Loucy (cell line): Measurements from ENCODE around the gene ACTR5.

ENCODE experiments used
- H2AFZ ChIP-seq: fragments of 200-600 bp; sonication (generic); 2 replicates; pipeline ENCODE4 v1.6.0; 2016; ENCODE audit warnings: antibody characterized with exemption, mild to moderate bottlenecking, low read length, moderate library complexity
- H3F3A ChIP-seq: fragments of 200-600 bp; 2 replicates; pipeline ENCODE4 v1.6.0; 2016; ENCODE audit warnings: antibody characterized with exemption, low read depth, mild to moderate bottlenecking
- H3K27me3 ChIP-seq: fragments of 200-600 bp; sonication (generic); 2 replicates; pipeline ENCODE4 v1.6.1; 2014; ENCODE audit warnings: low read length, mild to moderate bottlenecking; ENCODE audit not compliant: insufficient read depth, poor library complexity, severe bottlenecking
- H3K36me3 ChIP-seq: fragments of 200-600 bp; sonication (generic); 2 replicates; pipeline ENCODE4 v1.6.1; 2016; ENCODE audit warnings: low read length; ENCODE audit not compliant: insufficient read depth
- H3K4me1 ChIP-seq: fragments of 200-600 bp; sonication (generic); 2 replicates; pipeline ENCODE4 v1.5.1; 2014; ENCODE audit warnings: low read length, mild to moderate bottlenecking; ENCODE audit not compliant: insufficient read depth, poor library complexity, severe bottlenecking
- H3K4me2 ChIP-seq: fragments of 200-600 bp; sonication (generic); 2 replicates; pipeline ENCODE4 v1.6.0; 2014; ENCODE audit warnings: antibody characterized with exemption, low read length, low read depth, mild to moderate bottlenecking; ENCODE audit not compliant: poor library complexity, severe bottlenecking
- H3K4me3 ChIP-seq: fragments of 200-600 bp; sonication (generic); 2 replicates; pipeline ENCODE4 v1.5.1; 2014; ENCODE audit warnings: low read length, mild to moderate bottlenecking, mixed read lengths; ENCODE audit not compliant: poor library complexity, severe bottlenecking
- H3K79me2 ChIP-seq: fragments of 200-600 bp; sonication (generic); 2 replicates; pipeline ENCODE4 v1.6.1; 2014; ENCODE audit warnings: low read length; ENCODE audit not compliant: insufficient read depth
- H3K9ac ChIP-seq: fragments of 200-600 bp; sonication (generic); 2 replicates; pipeline ENCODE4 v1.6.0; 2014; ENCODE audit warnings: mild to moderate bottlenecking, low read depth, low read length, moderate library complexity; ENCODE audit not compliant: poor library complexity, severe bottlenecking
- H3K9me2 ChIP-seq: fragments of 200-600 bp; sonication (generic); replicated peaks from 2 replicates; pipeline ENCODE4 v1.6.1; 2016; ENCODE audit warnings: low read depth, low read length, mixed read lengths
- H3K9me3 ChIP-seq: fragments of 200-600 bp; sonication (generic); 2 replicates; pipeline ENCODE4 v1.6.1; 2014; ENCODE audit warnings: mild to moderate bottlenecking, antibody characterized with exemption, low read length, low read depth; ENCODE audit not compliant: insufficient read depth
- H4K20me1 ChIP-seq: fragments of 200-600 bp; sonication (generic); 2 replicates; pipeline ENCODE4 v1.6.0; 2014; ENCODE audit warnings: antibody characterized with exemption, low read length, mild to moderate bottlenecking; ENCODE audit not compliant: insufficient read depth, poor library complexity, severe bottlenecking
- CTCF ChIP-seq: fragments of 200-600 bp; sonication (generic); conservative IDR thresholded peaks from 2 replicates; pipeline ENCODE4 v1.5.1; 2014; ENCODE audit warnings: mild to moderate bottlenecking, antibody characterized with exemption, low read length
- EZH2phosphoT487 ChIP-seq: fragments of 200-600 bp; IDR thresholded peaks from 2 replicates; pipeline ENCODE4 v1.6.1; 2018; ENCODE audit warnings: antibody characterized with exemption, mild to moderate bottlenecking, moderate library complexity, borderline replicate concordance

Gene ACTR5

GRCh38 chr20:38766071-38766470 lies 17.8 kb downstream of the ACTR5 start:
- no peak overlapping the region for H3K4me2 ChIP-seq
- TF ChIP-seq CTCF (no peak), EZH2phosphoT487 (no peak)
- H2AFZ ChIP-seq, result no peak overlapping the region
- peaks cover 56% of the 10 kb centered on the region; the same call in 1 of the 2 replicates for H3K36me3 ChIP-seq
- no peak overlapping the region for H3K4me3 ChIP-seq
- no peaks in the 10 kb centered on the region for H4K20me1 ChIP-seq
- H3K4me1 ChIP-seq, result no peaks in the 10 kb centered on the region
- H3K9me2 ChIP-seq, result no peaks in the 10 kb centered on the region
- H3K9me3 ChIP-seq, result no peaks in the 10 kb centered on the region
- H3K9ac ChIP-seq, result no peak overlapping the region
- H3K27me3 ChIP-seq, result no peaks in the 10 kb centered on the region
- no peaks in the 10 kb centered on the region for H3F3A ChIP-seq
- no peaks in the 10 kb centered on the region for H3K79me2 ChIP-seq

- no peak overlapping the region for H3K4me2 ChIP-seq
- no peaks in the 10 kb centered on the region for H3F3A ChIP-seq
- peaks cover 63% of the 10 kb centered on the region for H3K36me3 ChIP-seq
- H4K20me1 ChIP-seq, result no peaks in the 10 kb centered on the region
- no peaks in the 10 kb centered on the region for H3K27me3 ChIP-seq
- H2AFZ ChIP-seq, result no peak overlapping the region
- H3K4me1 ChIP-seq, result no peaks in the 10 kb centered on the region
- H3K9ac ChIP-seq, result no peak overlapping the region
- no peak for TF ChIP-seq CTCF
- no peak for TF ChIP-seq EZH2phosphoT487
- H3K9me2 ChIP-seq, result no peaks in the 10 kb centered on the region
- H3K9me3 ChIP-seq, result no peaks in the 10 kb centered on the region
- no peak overlapping the region for H3K4me3 ChIP-seq
- no peaks in the 10 kb centered on the region for H3K79me2 ChIP-seq
These were observed 21.4 kb downstream of the ACTR5 start for GRCh38 chr20:38769376-38770295.

GRCh38 chr20:38770546-38770945 lies 22.3 kb downstream of the ACTR5 start:
- Histone ChIP-seq H3K9me2 (no peaks in the 10 kb centered on the region), H3K9ac (no peak overlapping the region), H3K36me3 (peaks cover 60% of the 10 kb centered on the region), H3K27me3 (no peaks in the 10 kb centered on the region), H3K4me1 (no peaks in the 10 kb centered on the region), H2AFZ (no peak overlapping the region), H3F3A (no peaks in the 10 kb centered on the region), H3K4me2 (no peak overlapping the region), H3K79me2 (no peaks in the 10 kb centered on the region), H4K20me1 (no peaks in the 10 kb centered on the region), H3K9me3 (no peaks in the 10 kb centered on the region), H3K4me3 (no peak overlapping the region)
- no peak for TF ChIP-seq EZH2phosphoT487
- TF ChIP-seq CTCF, result no peak
